Fibroblast of the conjunctiva (primary cell): ENCODE data around the gene ETNK2.
"Not testable (repeated sequence)": the region's sequence is repeated elsewhere in the genome, so short reads cannot be mapped to it uniquely, and the experiment has no call there.

ENCODE experiments used
- DNase-seq: peaks from one replicate; pipeline ENCODE4 v3.0.0-alpha.2; 2010; ENCODE audit warnings: low read depth

ETNK2 gene

DNA sequence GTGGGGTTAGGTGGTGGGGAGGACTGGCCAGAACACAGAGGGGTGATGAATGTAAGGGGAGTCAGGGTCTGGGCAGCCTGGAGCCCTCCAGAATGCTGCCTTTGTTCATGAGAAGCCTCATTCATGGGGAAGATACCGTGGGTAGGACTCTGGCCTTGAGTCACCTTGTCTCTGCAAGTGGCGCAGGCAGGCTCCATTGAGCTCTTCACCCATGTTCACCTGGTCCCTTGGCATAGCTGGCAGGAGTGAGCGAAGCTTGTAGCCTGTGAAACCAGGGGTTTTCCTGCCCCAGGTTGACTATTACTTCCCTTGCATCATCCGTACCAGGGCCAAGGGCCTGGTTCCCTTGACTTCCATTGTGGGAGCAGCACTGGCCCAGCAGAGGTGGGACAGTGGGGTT is 53.2 kb downstream of the ETNK2 start:
- DNase-seq = no peak

DNA sequence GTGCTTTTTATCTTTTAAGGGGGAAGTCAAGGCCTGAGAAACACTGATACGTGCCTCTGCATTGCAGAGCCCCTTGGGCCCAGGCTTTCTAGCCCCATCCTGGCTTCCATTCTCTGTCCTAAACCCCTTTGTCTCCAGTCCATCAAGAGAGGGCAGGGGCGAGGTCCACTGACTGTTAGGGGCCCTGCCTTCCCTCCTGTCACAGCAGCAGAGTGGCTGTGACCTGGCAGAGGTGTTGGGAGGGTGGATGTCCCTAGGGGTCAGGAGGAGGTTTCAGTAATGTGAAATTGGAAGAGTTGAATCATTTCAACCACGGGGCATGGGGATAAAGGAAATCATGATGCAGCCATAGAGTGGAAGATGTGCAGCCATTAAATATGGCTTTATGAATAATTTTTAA is 54.9 kb downstream of the ETNK2 start:
- no peak for DNase-seq

DNA sequence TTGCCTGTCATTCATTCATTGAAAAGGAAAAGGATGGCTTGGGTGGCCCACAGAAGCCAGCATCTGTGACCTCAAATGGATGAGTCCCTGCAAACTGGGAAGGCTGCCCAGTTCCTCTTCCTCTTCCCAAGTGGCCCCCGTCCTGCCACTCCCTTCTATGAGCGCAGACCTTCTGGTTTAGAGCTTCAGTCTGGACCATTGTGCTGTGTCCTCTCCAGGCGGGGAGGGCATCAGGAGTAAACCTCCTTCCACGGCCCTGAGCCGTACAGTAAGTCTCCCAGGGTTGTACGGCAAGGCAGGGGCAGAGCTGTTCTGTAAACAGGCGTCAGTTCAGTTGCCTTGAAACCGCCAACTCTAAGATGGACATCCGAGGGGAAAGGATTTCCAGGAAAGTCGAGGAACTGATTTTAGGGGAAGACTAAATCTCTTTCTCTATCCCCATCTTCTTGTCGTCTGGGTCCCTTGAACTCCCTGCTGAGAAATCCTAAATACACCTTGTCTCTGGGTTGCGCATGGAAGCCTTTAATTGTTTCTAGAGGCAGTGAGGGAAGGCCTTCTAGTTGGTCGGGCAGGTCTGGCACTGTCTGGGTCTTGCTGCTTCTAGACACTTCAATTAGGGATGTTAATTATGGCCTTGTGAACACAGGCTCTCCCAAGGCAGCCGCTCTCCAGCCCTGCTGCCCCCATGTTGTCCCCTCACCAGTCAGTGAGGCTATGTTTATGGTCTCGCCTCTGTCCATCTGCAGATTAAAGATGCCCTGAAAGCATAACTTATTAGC is 56.8 kb downstream of the ETNK2 start:
- DNase-seq = no peak

DNA sequence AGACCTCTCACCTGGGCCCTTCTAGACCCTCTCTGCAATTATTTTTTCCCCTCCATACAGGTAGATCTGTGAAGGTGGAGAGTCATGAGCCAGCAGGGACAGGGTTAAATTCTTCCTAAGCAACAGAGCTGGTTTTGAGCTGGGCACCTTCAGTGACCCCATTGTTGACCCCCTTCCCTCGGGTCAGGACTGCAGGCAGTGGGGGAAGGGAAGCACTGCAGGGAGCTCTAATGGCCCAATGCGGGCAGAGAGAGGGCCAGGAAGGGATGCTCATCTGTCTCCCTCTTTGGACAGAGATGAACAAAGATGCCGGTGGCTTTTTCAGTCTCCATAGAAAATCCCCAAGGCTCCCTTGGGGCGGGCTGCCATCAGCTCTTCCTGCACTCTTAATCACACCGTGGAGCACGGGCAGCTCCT is 57.5 kb downstream of the ETNK2 start:
- DNase-seq = no peak

DNA sequence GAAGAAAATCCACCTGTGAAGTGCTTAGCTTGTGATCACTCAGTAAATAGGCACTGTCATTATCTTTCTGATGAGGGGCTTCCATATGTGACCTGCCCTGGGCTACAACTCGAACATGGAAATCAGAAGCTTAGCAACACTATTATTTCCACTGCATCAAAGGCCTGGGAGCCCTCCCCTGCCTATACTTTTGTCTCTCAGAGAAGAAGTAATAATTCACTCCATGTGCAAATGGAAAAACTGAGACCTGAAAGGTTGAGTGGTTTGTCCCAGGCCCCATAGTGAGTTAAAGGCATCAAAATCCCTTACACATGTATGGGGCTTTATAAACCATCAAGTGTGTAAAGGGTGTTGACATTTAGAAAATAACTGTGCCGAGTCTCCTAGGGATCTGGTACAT is 58.1 kb downstream of the ETNK2 start:
- DNase-seq = no peak

DNA sequence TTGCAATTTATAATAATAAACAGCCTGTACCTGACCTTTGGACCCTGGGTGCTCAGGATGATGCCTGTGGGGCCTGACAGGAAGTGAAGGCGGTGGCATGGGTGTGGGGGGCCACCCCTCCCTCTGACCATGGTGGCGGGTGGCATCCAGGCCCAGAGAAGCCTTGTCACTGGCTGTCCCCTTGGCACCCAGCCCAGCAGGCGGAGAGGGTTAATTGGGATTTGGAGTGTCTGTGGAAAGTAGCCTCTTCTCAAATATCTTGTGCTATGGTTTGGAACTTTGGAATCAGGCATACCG is 58.5 kb downstream of the ETNK2 start:
- no peak for DNase-seq

DNA sequence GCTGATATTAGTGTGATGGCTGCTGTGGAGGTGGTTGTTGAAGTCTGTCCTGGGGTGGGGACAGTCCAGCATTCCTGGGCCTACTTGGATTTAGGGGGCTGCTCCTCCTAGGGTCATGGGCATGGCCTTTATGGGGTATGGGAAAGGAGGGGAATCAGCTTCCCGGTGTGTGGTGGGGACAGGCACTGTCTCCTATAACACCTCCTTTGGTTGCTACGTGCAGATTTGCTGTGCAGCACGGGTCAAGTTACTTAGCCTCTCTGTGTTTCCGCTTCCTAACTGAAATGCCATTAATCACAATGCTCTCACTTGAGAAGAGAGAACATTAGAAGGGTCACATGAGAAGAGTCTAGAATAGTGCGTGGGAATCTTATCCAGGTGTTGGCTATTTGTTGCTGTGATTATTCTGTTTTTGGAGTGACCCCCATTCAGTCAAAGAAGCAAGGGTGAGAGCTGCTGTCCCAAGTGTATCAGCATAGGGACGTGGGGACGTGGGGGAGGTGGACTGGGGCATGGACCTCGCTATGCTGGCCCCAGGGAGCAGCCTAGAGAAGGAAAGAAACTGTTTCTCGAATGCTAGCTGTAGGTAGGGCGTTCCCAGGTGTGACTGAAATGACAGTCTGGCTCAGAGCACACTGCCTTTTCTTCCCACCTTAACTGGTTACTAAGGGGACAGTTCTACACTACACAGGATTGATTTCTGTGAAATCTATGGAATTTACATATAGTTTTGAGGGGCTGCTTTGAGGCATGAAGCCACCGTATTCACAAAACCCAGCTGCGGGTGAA is 59.0 kb downstream of the ETNK2 start:
- DNase-seq = no peak

DNA sequence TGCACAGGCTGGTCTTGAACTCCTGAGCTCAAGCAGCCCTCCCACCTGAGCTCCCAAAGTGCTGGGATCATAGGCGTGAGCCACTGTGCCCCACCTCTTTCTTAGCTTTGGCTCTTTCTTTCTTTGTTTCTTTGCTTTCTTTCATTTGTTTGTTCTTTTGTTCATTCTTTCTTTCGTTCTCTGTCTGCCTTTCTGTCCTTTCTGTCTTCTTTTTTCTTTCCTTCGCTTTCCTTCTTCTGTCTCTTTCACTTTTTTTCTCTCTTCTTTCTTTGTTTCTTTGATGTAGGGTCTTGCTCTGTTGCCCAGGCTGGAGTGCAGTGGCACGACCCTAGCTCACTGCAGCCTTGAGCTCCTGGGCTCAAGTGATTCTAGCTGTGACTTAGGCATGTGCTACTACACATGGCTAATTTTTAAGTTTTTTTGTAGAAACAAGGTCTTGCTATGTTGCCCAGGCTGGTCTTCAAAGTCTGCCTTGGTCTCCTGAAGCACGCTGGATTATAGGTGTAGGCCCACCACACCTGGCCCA is 60.0 kb downstream of the ETNK2 start:
- no peak for DNase-seq

DNA sequence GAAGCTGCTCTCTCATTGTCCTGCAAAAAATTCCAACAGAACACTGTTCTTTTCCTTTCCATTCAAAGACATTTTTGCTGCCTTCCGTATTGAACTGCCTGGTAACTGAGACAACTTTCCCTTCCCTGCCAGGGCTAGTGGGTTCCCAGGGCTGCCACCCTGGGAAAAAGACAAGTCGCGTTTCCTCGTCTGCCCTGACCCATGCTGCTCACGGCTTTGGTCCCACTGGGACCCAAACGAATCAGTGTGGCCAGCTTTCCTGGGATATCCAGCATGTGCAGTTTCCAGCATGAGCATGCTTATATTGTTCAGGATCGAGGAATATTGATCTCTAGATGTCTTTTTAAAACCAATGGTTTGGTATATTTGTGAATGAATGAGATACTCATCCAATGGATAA is 60.8 kb downstream of the ETNK2 start:
- no peak for DNase-seq

DNA sequence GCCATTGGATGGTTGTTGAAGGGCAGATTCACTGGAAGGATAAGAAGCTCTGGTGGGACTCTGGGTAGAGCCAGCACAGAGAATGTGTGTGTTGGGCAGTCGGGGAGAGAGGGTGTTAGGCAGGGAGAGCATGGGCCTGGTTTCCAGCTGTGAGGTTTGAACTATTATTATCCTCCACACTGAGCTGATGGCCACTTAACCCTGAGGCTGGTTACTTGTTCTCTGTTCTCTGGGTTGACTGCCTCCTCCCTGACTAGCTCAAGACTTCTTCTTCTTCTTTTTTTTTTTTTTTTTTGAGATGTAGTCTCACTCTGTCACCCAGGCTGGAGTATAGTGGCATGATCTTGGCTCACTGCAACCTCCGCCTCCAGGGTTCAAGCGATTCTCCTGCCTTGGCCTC is 61.7 kb downstream of the ETNK2 start:
- DNase-seq = not testable (repeated sequence)

DNA sequence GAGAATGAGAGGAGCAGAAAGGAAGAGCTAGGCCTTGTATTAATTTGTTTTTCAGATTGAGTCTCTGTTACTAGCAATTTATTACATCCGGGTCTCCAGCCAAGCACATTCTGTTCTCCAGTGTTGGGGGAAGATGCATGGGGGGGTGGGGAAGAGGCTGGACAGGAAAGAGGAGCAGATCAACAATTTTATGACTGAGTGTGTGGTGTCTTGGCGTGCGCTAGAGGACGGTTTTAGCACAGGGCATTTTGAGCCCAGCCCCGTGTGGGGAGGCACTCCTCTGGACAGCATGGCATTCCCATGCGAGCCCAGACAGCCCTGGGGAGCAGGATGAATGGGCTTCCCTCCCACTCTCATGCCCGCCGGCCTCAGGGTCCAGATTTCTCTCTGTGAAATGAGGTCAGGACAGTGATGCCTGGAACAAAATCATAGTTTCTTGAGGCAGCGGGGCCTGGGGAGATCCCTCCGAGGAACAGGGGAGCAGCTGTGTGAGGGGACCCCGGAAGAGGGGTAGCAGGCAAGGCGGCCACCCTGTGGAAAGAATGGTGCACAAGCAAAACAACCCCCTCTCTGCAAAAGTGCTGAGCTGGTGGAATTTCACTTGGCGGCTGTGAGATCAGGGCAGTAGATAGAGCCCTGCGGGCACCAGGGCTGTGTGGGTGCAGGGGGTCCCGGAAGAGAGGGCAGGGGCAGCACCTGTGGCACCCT is 62.6 kb downstream of the ETNK2 start:
- peak; percentile 23 for DNase-seq

DNA sequence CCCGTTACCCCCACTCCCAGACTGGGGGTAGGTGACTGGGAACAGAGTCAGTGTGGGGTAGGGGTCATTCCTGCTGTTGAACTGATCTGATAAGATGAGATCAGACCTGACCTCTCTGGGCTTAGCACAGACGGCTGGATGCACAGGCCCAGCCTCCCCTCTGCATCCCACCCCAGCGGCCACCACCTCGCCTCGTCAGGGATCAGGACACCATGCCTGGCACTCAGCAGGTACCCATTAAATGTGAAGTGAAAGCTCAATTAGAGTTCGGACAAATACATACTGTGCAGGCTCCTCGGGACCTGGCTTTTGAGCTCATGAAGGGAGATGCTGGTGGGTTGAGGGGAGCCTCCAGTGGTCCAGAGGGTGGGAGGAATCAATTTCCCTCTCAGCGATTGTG is 63.2 kb downstream of the ETNK2 start:
- no peak for DNase-seq

DNA sequence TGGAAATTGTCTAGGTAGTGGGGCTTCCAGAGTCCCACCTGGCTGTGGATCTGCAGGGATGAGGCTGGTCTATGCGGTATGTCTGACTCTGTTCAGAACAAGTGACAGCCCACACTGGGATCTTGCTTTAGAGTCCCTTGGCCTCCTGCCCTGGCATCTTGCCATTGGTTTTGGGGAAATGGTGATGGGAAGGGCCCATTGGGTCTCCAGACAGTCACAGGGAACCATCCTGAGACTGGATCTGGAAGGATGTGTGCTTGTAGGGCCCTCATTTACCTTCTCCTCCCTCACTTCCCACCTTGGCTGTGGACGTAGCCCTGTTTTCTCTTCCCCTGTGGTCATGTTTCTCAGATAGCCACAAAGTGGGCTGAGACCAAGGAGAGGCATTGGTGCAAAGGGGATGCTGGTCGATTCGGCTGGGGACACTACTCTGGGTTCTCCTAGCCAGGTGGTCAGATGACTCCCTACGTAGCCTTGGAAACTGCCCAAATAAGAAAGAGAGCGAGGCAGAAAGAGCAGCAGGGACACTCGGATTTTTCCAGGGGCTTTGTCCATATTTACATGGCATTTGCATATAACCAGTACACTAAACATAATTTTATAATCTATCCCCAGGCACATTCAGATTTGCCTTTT is 63.8 kb downstream of the ETNK2 start:
- DNase-seq = no peak

DNA sequence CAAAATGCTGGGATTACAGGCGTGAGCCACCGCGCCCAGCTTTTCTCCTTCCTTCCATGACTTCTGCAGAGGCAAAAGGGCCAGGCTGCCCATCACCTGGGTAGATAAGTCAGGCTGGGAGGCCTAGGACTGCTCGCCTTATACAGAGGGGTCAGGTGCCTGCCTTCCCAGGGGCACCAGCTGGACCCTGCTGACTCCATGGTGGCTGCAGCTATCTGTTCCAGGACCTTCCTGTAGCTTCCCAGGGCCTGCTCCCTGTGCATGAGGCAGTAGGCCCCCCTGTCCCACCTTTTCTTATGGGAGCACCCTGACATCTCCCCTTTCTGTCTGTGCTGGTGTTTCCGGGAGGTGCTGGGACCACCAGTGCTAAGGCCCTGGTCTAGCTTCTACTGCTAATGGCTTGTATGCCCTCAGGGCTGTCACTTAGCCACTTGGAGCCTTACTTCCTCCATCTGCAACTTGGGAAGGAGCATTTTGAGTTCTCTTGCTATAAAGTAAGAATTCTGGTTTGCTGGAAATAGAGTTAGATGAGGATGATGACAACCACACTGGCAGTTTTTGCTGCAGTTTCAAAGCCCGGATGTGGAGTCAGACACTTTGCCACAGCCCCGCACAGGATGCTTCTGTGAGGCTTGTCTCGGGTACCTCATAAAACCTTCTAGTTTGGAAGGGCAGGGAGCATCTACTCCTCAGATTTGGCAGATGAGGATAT is 64.5 kb downstream of the ETNK2 start:
- DNase-seq = no peak

DNA sequence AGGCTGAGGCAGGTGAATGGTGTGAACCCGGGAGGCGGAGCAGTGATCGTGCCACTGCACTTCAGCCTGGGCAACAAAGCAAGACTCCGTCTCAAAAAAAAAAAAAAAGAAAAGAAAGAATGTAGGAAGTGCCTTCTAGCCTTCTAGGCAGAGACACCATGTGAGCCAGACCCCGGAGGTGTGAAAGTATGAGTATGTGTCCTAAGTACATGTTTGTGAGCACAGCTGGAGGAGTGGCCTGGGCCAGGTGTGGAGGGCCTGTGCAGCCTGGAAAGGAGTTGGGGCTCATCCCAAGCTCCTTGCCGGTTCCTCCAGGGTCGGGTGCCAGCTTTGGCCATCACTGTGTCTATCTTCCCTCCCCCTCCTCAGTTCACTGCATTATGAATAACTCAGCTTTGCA is 66.0 kb downstream of the ETNK2 start:
- DNase-seq = no peak

DNA sequence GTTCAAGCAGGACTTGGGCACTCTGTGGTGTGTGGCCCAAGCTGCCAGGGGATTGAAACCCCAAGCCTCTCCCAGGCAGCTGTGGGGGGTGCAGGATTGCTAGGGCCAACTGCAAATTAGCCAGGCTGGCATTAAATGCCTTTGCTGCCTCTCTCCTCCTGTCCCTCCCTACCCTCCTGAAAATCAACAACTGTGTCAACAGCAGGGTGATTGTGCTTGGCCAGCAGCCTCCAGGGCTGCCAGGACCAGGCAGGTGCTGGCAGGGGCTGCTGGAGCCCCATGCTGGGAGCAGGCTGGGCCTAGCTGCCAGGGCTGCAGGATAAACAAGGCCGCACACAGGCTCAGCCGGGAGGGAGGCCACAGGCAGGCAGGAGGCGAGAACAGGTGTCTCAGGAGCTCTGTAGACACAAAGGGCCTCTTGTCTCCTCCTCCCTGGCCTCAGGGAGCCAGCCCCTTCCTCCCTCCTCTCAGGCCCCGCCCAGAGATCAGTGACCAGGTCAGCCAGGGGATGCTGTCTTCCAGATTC is 67.5 kb downstream of the ETNK2 start:
- no peak for DNase-seq

DNA sequence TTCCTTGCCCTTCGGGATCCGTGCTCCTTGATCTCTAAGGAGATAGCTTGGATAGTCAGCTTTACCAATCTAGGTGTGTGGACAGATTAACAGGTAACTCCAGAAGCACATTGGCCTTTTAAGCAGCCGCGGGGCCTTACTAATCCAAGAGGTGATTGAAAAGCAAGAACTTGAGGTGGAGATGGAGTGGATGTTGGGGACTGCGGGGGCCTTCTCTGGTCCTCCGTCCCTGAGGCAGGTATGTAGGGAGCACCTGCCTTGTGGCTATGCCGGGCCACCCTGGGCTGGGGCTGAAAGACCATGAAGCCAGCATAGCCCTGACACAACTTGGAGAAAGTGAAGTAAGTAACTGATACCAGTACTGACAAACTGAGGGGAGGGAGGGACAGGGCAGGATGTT is 68.4 kb downstream of the ETNK2 start:
- no peak for DNase-seq

DNA sequence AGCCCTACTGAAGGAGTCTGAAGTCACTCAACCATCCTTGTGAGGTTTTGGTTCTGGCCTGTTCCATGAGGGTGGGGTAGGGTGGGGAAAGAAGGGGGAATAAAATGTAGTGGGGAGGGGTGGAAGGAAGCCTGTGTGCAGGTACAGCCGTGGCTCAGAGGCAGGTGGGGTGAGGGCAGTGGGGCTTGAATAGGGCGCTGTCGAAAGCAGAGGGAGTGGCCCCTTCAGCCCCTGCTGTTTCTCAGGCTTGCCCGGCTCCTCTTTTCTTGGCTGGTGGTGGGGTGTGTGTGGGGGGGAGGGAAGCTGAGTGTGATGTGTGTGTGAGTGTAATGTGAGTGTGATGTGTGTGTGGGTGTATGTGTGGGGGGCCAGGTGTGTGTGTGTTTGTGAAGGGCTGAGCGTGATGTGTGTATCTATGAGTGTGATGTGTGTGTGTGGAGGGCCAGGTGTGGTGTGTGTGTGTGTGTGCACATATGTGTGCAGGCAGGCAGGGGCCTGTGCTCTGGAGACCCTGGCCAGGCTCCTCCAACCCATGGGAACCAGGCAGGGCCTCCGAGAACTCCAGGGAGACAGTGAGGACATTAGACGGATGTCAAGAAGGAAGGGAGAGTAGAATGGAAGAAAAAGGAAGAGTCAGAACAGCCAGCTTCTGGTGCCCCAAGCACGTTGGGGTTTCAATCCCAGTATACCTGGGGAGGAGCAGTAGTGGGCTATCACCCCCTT is 69.9 kb downstream of the ETNK2 start:
- no peak for DNase-seq

DNA sequence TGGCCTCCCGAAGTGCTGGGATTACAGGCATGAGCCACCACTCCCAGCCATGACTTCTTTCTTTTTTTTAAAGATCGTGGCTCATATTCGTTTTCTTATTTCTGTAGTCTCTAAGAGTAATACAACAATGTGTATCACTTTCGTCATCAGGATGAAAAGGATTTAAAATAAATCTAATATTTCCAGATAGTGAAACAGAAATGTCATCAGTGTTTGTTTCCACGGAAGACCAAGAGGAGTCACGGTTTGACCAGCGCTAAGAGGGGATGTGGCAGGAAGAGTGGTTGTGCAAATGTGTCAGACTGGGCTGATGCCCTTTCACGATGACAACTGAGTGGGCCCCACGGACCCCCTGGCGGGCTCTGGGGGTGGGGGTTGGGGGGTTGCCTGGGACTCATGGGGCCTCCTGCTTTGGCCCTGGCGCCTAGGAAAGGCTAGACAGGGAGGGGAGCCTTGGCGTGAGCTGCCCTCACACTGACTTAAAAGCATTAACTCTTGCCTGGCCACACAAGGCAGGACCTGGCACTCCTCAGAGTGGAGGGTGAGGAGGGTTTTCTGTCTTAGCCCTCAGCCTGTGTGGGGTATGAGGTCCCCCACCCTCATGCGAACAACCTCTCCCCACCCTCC is 70.6 kb downstream of the ETNK2 start:
- DNase-seq = no peak
